ENCODE results near the gene TMEM266.

Gene TMEM266

GRCh38 chr15:76070921-76071635, 11.3 kb downstream of the TMEM266 start:
- no peak for DNase-seq

GRCh38 chr15:76071806-76072205, 12.0 kb downstream of the TMEM266 start:
- no peak for DNase-seq

- no peak for DNase-seq
Measured at GRCh38 chr15:76073554-76073953, 13.8 kb downstream of the TMEM266 start.

- DNase-seq = no peak
Measured at GRCh38 chr15:76075046-76075445, 15.3 kb downstream of the TMEM266 start.

- DNase-seq = no peak
Measured at GRCh38 chr15:76078285-76078877, 18.6 kb downstream of the TMEM266 start.

GRCh38 chr15:76084256-76084655, 24.5 kb downstream of the TMEM266 start:
- no peak for DNase-seq

GRCh38 chr15:76098685-76099084, 38.9 kb downstream of the TMEM266 start:
- no peak for DNase-seq

GRCh38 chr15:76099388-76099787, 39.6 kb downstream of the TMEM266 start:
- DNase-seq = no peak

- no peak for DNase-seq
Measured at GRCh38 chr15:76100361-76100760, 40.6 kb downstream of the TMEM266 start.

- DNase-seq = no peak
Measured at GRCh38 chr15:76101655-76102054, 41.9 kb downstream of the TMEM266 start.

GRCh38 chr15:76105391-76105790, 45.6 kb downstream of the TMEM266 start:
- no peak for DNase-seq

GRCh38 chr15:76105911-76106310, 46.1 kb downstream of the TMEM266 start:
- DNase-seq = no peak

GRCh38 chr15:76107169-76107568, 47.4 kb downstream of the TMEM266 start:
- no peak for DNase-seq

GRCh38 chr15:76108021-76108723, 48.4 kb downstream of the TMEM266 start:
- DNase-seq = no peak

- DNase-seq = no peak
Measured at GRCh38 chr15:76109046-76109445, 49.3 kb downstream of the TMEM266 start.

- no peak for DNase-seq
Measured at GRCh38 chr15:76114561-76114960, 54.8 kb downstream of the TMEM266 start.

GRCh38 chr15:76116138-76116885, 56.5 kb downstream of the TMEM266 start:
- DNase-seq = no peak

GRCh38 chr15:76117181-76117580, 57.4 kb downstream of the TMEM266 start:
- DNase-seq = no peak

GRCh38 chr15:76118767-76119166, 59.0 kb downstream of the TMEM266 start:
- DNase-seq = no peak

- no peak for DNase-seq
Measured at GRCh38 chr15:76123031-76123430, 63.2 kb downstream of the TMEM266 start.

- no peak for DNase-seq
Measured at GRCh38 chr15:76127169-76127568, 67.4 kb downstream of the TMEM266 start.

GRCh38 chr15:76127880-76128279, 68.1 kb downstream of the TMEM266 start:
- DNase-seq = no peak

GRCh38 chr15:76134537-76134936, 74.8 kb downstream of the TMEM266 start:
- DNase-seq = no peak

All from CD4-positive, alpha-beta T cell treated with Interleukin-10 for 1 hour (primary cell).